Stomach (tissue), 19 donors: ENCODE data around the gene MATCAP1. TPM values are rescaled to one million over a fixed set of nuclear protein-coding genes. Genes with fewer than 3 reads are reported as not detected.
A peak's percentile ranks its signal among the peaks of the same experiment; 100 is the strongest.

Source experiments
- DNase-seq, 2 donors: peaks; one replicate each; pipeline versions ENCODE4 v3.0.0 to v3.0.0-alpha.2; 2013 to 2019
- H3K27ac ChIP-seq, 5 donors: fragments of 200-600 bp in 4 of 5; sonication (generic) in 4 of 5; one replicate each; pipeline ENCODE4 v1.5.1; 2013 to 2019; ENCODE audit warnings: mild to moderate bottlenecking in 1 of 5, moderate library complexity in 1 of 5
- H3K27me3 ChIP-seq, 3 donors: fragments of 200-600 bp; sonication (generic); one replicate each; pipeline ENCODE4 v1.5.1; 2017 to 2019; ENCODE audit warnings: mixed run types in 1 of 3
- H3K36me3 ChIP-seq, 4 donors: fragments of 200-600 bp; sonication (generic); 1 replicate in 3 of 4; 2 replicates in 1 of 4; pipeline ENCODE4 v1.5.1; 2016 to 2019
- H3K4me1 ChIP-seq, 4 donors: fragments of 200-600 bp; sonication (generic); one replicate each; pipeline ENCODE4 v1.5.1; 2016 to 2019
- H3K4me3 ChIP-seq, 4 donors: fragments of 200-600 bp; sonication (generic) in 3 of 4; one replicate each; pipeline ENCODE4 v1.5.1; 2016 to 2019; ENCODE audit warnings: mild to moderate bottlenecking in 1 of 4
- H3K9me3 ChIP-seq, 4 donors: fragments of 200-600 bp; sonication (generic); one replicate each; pipeline ENCODE4 v1.5.1; 2016 to 2019
- EP300 ChIP-seq: sonication (generic); formaldehyde crosslinking; IDR thresholded peaks from one replicate; pipeline ENCODE4 v1.6.1; 2017; ENCODE audit warnings: antibody characterized with exemption
- POLR2A ChIP-seq, 4 donors: fragments of 450-650 bp; IDR thresholded peaks; one replicate each; pipeline ENCODE4 v1.6.1; 2016; ENCODE audit warnings: antibody characterized with exemption in 4 of 4, control low read depth in 2 of 4, mild to moderate bottlenecking in 1 of 4, moderate library complexity in 1 of 4
- POLR2AphosphoS5 ChIP-seq, 3 donors: sonication (generic); formaldehyde crosslinking; IDR thresholded peaks; one replicate each; pipeline ENCODE4 v1.6.1; 2016; ENCODE audit warnings: antibody characterized with exemption in 3 of 3
- WGBS, 5 donors: extraction: QIAGEN DNeasy Blood & Tissue Kit in 3 of 5; methylation state at CpG; one replicate each; pipeline versions ENCODE4 v1.1.5 to v1.1.7; 2013 to 2018; 5-methylcytosine and 5-hydroxymethylcytosine counted together
- intact Hi-C: fragments of 100-400 bp; cut with DNase I; formaldehyde crosslinking; loops from one replicate; pipeline ENCODE4 v1.15.1; 2023; ENCODE audit warnings: low total_unique reads
- long read RNA-seq, 10 donors: transcript quantifications; one replicate each; lab custom pipeline, GENCODE V29; 2026
- polyA plus RNA-seq, 3 donors: library from polyadenylated mRNA; stranded (reverse); fragments of 200-250 nt; gene quantifications; one replicate each; pipeline ENCODE4 v1.2.3, GENCODE V29; 2013
- total RNA-seq, 5 donors: library from RNA; depleted of rRNA; stranded (reverse); fragments of >200 nt; gene quantifications; one replicate each; pipeline versions ENCODE4 v1.1.0 to v1.2.3, GENCODE V29; 2014 to 2016
- TF ChIP-seq, protein P1 (sequence below), 7 experiments: fragments of 450-650 bp in 4 of 7; fragments of 200-600 bp in 3 of 7; sonication (generic) in 3 of 7; IDR thresholded peaks; one replicate each; pipeline ENCODE4 v1.5.1; 2016 to 2019; ENCODE audit warnings: antibody characterized with exemption in 7 of 7, control low read depth in 2 of 7, mild to moderate bottlenecking in 1 of 7
- donor health status: healthy with polysubstance abuse.
- donor health status: Bipolar disorder and iron deficiency.
- donor health status: healthy.

Gene MATCAP1
- 100 to 1,000 TPM in 1 of 5 donors, 10 to 100 TPM in 4; 13.2 to 156 (median 24.0) TPM for total RNA-seq
- 10 to 100 TPM in 1 of 3 donors, 1 to 10 TPM in 2; 8.5 to 25.7 (median 9.5) TPM for polyA plus RNA-seq
- long read RNA-seq, donor 1, partial matches to known transcripts: 0 of 1 reads
- long read RNA-seq, donor 1, other reads (novel, unspliced or antisense): 0 of 1 reads
- long read RNA-seq, donor 2, partial matches to known transcripts: 0 of 3 reads
- long read RNA-seq, donor 2, other reads (novel, unspliced or antisense): 0 of 3 reads
- long read RNA-seq, donor 3, partial matches to known transcripts: 0 of 1 reads
- long read RNA-seq, donor 3, other reads (novel, unspliced or antisense): 0 of 1 reads
- long read RNA-seq, donor 4: 0 reads
- long read RNA-seq, donor 5, partial matches to known transcripts: 0 of 1 reads
- long read RNA-seq, donor 5, other reads (novel, unspliced or antisense): 0 of 1 reads
- long read RNA-seq, donor 6, transcript KIAA0895L-203 (3 exons, 2,824 nt): major isoform, 9 of 10 reads
- long read RNA-seq, donor 6, partial matches to known transcripts: 0 of 10 reads
- long read RNA-seq, donor 6, other reads (novel, unspliced or antisense): 0 of 10 reads
- long read RNA-seq, donor 7, partial matches to known transcripts: 0 of 1 reads
- long read RNA-seq, donor 7, other reads (novel, unspliced or antisense): 0 of 1 reads
- long read RNA-seq, donor 8, partial matches to known transcripts: 0 of 3 reads
- long read RNA-seq, donor 8, other reads (novel, unspliced or antisense): 0 of 3 reads
- long read RNA-seq, donor 9, partial matches to known transcripts: 0 of 1 reads
- long read RNA-seq, donor 9, other reads (novel, unspliced or antisense): 0 of 1 reads
- long read RNA-seq, donor 10, partial matches to known transcripts: 0 of 3 reads
- long read RNA-seq, donor 10, other reads (novel, unspliced or antisense): 0 of 3 reads

GRCh38 chr16:67183627-67184452, at the start of gene MATCAP1:
Gene MATCAP1, minus strand, starts transcription at chr16:67183963. Its CDS starts 3,353 bp downstream, at chr16:67180610.
- WGBS, 5 donors: 0 to 1% (median 0%) methylated on average over 21 to 77 of the region's 77 CpGs
- TF ChIP-seq, protein P1, sequence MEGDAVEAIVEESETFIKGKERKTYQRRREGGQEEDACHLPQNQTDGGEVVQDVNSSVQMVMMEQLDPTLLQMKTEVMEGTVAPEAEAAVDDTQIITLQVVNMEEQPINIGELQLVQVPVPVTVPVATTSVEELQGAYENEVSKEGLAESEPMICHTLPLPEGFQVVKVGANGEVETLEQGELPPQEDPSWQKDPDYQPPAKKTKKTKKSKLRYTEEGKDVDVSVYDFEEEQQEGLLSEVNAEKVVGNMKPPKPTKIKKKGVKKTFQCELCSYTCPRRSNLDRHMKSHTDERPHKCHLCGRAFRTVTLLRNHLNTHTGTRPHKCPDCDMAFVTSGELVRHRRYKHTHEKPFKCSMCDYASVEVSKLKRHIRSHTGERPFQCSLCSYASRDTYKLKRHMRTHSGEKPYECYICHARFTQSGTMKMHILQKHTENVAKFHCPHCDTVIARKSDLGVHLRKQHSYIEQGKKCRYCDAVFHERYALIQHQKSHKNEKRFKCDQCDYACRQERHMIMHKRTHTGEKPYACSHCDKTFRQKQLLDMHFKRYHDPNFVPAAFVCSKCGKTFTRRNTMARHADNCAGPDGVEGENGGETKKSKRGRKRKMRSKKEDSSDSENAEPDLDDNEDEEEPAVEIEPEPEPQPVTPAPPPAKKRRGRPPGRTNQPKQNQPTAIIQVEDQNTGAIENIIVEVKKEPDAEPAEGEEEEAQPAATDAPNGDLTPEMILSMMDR (IDR thresholded peaks at IDR 0.05): no peak
- TF ChIP-seq POLR2AphosphoS5 (IDR thresholded peaks at IDR 0.05) (peak; percentile 13 to 83 (median 68)), POLR2A (IDR thresholded peaks at IDR 0.05) (no peak), EP300 (peak; percentile 35)
- H3K27me3 ChIP-seq: peaks cover 0 to 4% (median 0%) of the 10 kb centered on the region in 3 donors
- intact Hi-C loops: no loop called here
- no peaks in the 10 kb centered on the region for H3K36me3 ChIP-seq
- DNase-seq: peak; percentile 94 to 99
- peak within 1 kb of the TSS; percentile 54 to 78 (median 59) for H3K4me3 ChIP-seq
- peak within 1 kb of the TSS; percentile 95 to 98 (median 97) for H3K27ac ChIP-seq
- no peaks in the 10 kb centered on the region for H3K9me3 ChIP-seq
- H3K4me1 ChIP-seq: peaks cover 24 to 64% (median 42%) of the 10 kb centered on the region in 4 donors

DNA sequence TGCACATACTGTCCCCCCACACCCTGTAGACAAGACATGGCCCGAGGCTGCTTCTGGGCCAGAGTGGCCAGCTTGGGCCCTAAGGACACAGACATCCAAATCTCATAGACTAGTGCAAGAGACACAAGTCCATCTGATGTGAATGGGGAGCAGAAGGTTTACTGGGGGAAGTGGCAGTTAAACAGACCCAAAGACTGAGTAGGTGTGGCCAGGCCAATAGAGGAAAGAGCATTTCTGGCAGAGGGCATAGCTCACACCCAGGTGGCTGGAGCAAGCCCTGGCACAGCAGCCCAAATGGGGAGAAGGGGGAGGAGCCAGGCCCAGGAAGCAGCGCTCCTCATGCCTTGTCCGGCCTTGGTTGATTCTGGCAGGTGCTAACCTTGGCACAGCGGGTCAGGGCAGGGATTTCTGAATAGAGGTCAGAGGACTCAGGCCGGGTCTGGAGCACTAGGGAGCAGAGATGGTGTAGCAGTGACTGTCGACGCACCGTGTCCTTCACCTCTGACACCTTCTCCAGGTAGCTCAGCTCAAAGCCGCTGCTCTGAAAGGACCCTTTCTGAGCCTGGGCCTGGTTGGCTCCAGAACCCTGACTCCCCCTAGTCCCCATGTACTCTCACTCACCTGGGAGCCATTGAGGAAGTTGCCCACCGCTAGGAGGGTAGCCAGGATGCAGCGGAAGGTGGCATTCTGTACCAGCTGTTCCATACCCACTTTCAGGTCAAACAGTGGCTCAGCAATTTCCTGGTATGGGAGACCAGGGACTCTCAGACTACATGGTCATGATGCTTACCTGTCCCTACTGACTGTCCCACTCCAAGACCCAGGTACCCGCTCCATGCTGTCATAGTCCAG, 47.3 kb upstream of the MATCAP1 start:
- WGBS, 5 donors: 65 to 77% (median 74%) methylated on average over 11 to 12 of the region's 12 CpGs
- intact Hi-C loops: no loop called here
- peak in 1 of 2 donors; percentile 48 for DNase-seq
- no peak overlapping the region for H3K27ac ChIP-seq
- no peak for TF ChIP-seq POLR2A (IDR thresholded peaks at IDR 0.05)
- TF ChIP-seq EP300: no peak
- no peaks in the 10 kb centered on the region for H3K9me3 ChIP-seq
- no peak overlapping the region for H3K4me3 ChIP-seq
- peaks cover 9 to 26% (median 20%) of the 10 kb centered on the region in 4 donors for H3K4me1 ChIP-seq
- no peaks in the 10 kb centered on the region for H3K27me3 ChIP-seq
- H3K36me3 ChIP-seq: peaks cover 43 to 82% (median 80%) of the 10 kb centered on the region in 4 donors

- 84 to 93% (median 89%) methylated on average over 31 to 32 of the region's 32 CpGs for WGBS, 5 donors
These were observed 46.4 kb upstream of the MATCAP1 start for GRCh38 chr16:67229906-67230808.

More at GRCh38 chr16:67229906-67230808, 46.4 kb upstream of the MATCAP1 start:
- TF ChIP-seq EP300 (no peak), POLR2A (IDR thresholded peaks at IDR 0.05) (no peak), POLR2AphosphoS5 (IDR thresholded peaks at IDR 0.05) (no peak)
- TF ChIP-seq, protein P1 (IDR thresholded peaks at IDR 0.05): no peak
- no peaks in the 10 kb centered on the region for H3K9me3 ChIP-seq
- intact Hi-C loops: no loop called here
- H3K27me3 ChIP-seq: no peaks in the 10 kb centered on the region
- no peak overlapping the region for H3K27ac ChIP-seq
- no peak for DNase-seq
- H3K4me3 ChIP-seq: no peak overlapping the region
- H3K36me3 ChIP-seq: peaks cover 37 to 73% (median 71%) of the 10 kb centered on the region in 4 donors
- peaks cover 9 to 34% (median 27%) of the 10 kb centered on the region in 4 donors for H3K4me1 ChIP-seq
